SKM-1 treated with dmso at 0.1 percent for 144 hours (cell line): ENCODE measurements around the gene OTOF.

Experiments
- DNase-seq: peaks from one replicate; lab custom pipeline; 2025; ENCODE audit not compliant: unreplicated experiment; lab: John Stamatoyannopoulos, UW

Gene OTOF

GRCh38 chr2:26421961-26422360, 56.0 kb downstream of the OTOF start:
- no peak for DNase-seq

- no peak for DNase-seq
These were observed 63.6 kb downstream of the OTOF start for GRCh38 chr2:26414311-26414710.

- no peak for DNase-seq
These were observed 65.7 kb downstream of the OTOF start for GRCh38 chr2:26412091-26412673.

- no peak for DNase-seq
These were observed 66.5 kb downstream of the OTOF start for GRCh38 chr2:26411419-26411818.

- no peak for DNase-seq
These were observed 67.1 kb downstream of the OTOF start for GRCh38 chr2:26410764-26411243.

GRCh38 chr2:26409785-26410184, 68.1 kb downstream of the OTOF start:
- DNase-seq: no peak

GRCh38 chr2:26407526-26407925, 70.4 kb downstream of the OTOF start:
- DNase-seq: no peak
